Measurements from ENCODE around the gene AGPS. TPM values are rescaled to one million over a fixed set of nuclear protein-coding genes. Genes with fewer than 3 reads are reported as not detected.
"Not testable (repeated sequence)": the region's sequence is repeated elsewhere in the genome, so short reads cannot be mapped to it uniquely, and the experiment has no call there.

Gene AGPS
- total RNA-seq, 1 donor from 2014 or later: 80.7 TPM

- DNase-seq (ENCODE audit: low spot score): no peak
Observed at GRCh38 chr2:177385151-177385550, 7.4 kb upstream of the AGPS start.

- no peak for DNase-seq (ENCODE audit: low spot score)
Observed at GRCh38 chr2:177391822-177392372, 676 bp upstream of the AGPS start.

- no peak for DNase-seq (ENCODE audit: low spot score)
Observed at GRCh38 chr2:177393203-177393755, 706 bp downstream of the AGPS start.

GRCh38 chr2:177393824-177394593, 1.4 kb downstream of the AGPS start:
- no peak for DNase-seq (ENCODE audit: low spot score)

- no peak for DNase-seq (ENCODE audit: low spot score)
Observed at GRCh38 chr2:177394594-177394973, 2.0 kb downstream of the AGPS start.

- no peak for DNase-seq (ENCODE audit: low spot score)
Observed at GRCh38 chr2:177395351-177396065, 2.9 kb downstream of the AGPS start.

DNA sequence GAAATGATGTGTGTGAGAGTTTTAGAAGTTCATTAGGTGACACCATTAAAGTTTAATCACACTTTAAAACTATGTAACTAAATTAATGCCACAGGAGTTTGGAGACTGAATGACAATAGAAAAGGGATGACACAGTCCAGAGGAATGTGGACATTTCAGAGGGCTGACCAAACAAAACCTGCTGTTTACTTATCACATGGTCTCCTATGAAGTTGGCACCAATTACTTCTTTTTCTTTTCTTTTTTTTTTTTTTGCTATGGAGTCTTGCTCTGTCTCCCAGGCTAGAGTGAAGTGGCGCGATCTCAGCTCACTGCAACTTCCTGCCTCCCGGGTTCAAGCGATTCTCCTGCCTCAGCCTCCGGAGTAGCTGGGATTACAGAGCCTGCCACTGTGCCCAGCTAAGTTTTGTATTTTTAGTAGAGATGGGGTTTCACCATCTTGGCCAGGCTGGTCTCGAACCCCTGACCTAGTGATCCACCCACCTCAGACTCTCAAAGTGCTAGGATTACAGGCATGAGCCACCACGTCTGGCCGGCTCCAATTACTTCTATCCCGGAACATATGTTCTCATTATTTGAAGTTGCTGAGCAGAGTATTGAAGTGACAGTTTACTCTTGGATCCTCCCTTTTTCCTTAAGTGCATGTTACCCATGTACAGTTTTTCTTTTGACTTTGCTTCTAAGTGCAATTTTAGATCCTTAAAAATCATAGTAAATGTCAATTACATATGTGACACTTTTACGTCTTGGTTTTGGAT, 4.3 kb downstream of the AGPS start:
- DNase-seq (ENCODE audit: low spot score): no peak

- no peak for DNase-seq (ENCODE audit: low spot score)
Observed at GRCh38 chr2:177397481-177398289, 5.1 kb downstream of the AGPS start.

DNA sequence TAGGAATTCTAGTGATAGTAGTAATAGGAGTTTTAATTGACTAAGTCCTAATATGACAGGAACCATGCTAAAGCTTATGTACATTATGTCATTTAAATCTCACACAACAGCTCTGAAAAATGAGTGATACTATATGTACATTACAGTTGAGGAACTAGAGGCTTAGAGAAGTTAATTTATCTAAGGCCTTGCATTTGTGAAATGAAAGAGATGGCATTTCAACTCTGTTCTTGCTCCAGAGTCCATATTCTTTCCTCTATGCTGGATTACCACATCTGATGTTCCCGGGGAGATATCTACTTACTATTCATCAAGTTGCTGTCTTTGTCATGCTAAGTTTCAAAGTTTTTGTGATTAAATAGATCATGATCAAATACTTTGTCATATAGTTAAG, 5.7 kb downstream of the AGPS start:
- DNase-seq (ENCODE audit: low spot score): no peak

DNA sequence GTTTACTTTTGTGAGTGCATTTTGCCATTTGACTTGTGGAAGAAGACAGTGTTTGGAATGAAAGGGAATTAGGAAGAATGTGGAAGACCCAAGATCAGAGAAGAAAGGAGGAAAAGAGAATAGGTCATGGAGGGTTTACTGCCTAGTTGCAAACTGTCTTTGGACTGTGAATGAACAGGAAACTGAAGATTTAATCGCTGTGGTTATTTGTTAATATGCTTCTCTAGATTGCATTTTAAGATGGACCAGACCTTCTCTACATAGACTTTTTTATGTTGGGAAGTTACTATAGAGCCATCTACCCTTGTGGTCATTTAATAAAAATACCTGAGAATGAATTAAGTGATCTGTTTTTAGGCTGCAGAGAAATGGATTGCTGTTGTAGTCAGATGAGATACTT, 6.2 kb downstream of the AGPS start:
- no peak for DNase-seq (ENCODE audit: low spot score)

DNA sequence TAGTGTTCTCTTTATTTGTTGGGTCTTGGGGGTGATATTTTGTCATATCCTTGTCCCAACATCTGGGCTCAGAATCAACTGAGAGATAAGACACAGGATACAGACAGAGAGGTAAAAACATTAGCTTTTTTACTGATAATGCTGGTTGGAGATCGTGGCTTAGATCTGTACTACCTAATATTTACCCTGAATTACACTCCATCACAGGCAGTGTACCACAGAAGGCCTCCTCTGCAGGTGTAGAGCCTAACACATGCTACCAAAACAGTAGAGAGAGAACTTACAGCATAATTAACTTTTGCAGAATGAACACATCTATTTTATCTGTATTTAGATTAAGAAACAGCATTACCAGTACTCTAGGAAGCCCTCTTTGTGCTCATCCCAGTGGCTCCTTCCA, 6.8 kb downstream of the AGPS start:
- no peak for DNase-seq (ENCODE audit: low spot score)

GRCh38 chr2:177400337-177400923, 7.9 kb downstream of the AGPS start:
- no peak for DNase-seq (ENCODE audit: low spot score)

- DNase-seq (ENCODE audit: low spot score): no peak
Observed at GRCh38 chr2:177402096-177402495, 9.5 kb downstream of the AGPS start.

DNA sequence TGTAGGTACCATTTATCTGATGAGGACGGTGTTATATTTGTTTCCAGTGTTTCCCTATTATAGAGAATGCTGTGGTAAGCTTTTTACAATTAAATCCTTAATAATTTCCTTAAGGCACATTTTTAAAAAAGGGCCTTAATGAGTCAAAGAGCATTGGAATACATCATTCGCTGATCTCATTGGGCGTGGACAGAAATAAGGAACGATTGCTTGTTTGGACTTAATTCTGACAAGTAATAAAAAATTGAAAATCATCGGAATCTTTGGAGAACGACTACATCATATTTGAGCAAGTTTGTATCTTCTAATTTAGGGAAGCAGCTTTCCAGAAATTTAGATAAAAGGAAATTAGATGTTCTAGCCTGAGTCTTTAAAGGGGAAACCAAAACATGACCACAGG, 11.3 kb downstream of the AGPS start:
- DNase-seq (ENCODE audit: low spot score): no peak

DNA sequence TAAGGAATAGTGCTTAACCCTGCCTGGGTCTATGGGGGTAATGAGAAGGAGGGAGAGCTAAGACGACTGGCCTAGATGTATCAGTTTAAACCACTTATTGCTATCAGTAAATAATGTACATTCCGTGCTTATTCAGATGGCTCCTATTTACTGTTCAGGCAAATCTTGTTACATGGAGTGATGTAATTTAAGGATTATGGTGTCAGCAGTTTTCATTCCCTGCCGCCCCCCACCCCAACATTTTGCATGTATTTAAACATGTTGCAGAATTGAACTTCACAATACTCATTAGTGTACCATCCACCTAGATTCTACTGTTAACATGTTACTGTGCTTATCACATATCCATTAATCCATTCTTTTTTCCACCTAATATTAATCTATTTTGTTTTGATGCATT, 11.7 kb downstream of the AGPS start:
- DNase-seq (ENCODE audit: low spot score): no peak

- no peak for DNase-seq (ENCODE audit: low spot score)
Observed at GRCh38 chr2:177405029-177405692, 12.6 kb downstream of the AGPS start.

DNA sequence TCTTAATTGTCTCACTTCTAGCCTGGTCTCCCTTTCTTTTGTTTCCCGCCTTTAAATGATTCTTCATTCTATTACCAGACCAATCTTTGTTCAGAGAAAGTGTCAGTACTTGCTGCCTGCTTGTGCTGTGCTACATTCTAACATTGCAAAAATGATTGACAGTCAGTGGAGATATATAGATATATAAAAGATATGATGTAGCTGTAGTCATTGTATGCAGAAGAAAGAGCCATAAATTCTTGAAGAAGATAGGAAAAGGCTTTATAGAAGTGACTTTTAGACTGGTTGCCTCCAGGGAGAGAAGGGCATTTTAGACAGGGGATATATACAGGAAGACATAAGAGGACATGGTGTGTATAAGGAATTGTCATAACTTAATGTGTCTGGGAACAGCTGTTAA, 13.6 kb downstream of the AGPS start:
- DNase-seq (ENCODE audit: low spot score): no peak

DNA sequence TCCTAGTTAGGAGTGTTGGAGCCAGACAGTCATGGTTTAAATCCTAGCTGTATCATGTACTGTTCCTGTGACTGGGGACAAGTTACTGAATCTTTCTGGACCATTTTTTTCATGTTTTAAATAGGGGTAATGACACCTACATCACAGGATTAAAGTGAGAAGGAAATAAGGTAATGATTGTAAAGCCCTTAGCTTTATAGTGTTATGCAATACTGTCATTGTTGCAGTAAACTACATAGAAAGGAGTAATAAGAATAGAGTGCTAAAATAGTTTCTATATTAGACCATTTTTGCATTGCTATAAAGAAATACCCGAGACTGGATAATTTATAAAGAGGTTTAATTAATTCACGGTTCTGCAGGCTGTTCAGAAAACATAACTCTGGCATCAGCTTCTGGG, 14.5 kb downstream of the AGPS start:
- DNase-seq (ENCODE audit: low spot score): no peak

DNA sequence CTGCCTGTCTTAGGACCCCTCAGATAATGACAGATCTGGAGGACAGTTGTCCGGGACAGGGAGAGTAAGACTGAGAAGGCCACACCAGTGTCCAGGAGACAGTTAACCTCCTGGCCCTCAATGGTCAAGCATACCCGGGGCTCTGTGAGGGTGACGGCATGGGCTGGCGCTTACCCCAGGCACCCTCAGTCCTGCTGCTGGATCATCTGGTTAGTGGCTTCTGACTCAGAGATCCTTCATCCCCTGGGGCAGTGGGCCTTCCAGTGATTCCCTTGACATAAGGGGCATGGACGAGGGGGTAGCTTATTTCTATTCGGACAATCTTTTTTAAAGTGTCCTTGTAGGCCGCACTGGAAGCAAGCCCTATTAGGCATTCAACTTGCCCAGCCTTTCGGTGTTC, 18.1 kb downstream of the AGPS start:
- DNase-seq (ENCODE audit: low spot score): not testable (repeated sequence)

DNA sequence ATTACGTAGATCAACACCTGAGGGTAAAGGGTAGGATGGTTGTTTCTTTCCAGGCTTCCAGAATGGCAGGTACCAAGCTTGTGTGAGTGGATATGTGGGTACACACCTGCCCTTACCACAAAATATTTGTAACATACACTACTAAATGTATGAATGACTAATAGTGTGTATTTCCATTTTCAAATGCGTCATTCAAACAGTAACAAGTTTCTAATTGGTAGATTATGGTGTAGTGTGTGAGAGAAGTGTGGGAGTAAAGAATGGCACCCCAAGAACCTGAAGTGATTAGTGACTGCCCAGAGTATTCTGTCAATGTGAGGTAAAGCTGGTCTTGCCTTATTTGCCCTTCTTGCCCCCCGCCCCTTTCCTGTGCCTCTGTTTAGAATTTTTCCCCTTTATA, 21.1 kb downstream of the AGPS start:
- no peak for DNase-seq (ENCODE audit: low spot score)
